Measurements from ENCODE around the gene GCNT2.

- TF ChIP-seq TAF1 (IDR thresholded peaks at IDR 0.05; ENCODE audit: borderline replicate concordance, insufficient read depth, low read length), result no peak
- TF ChIP-seq REST (IDR thresholded peaks at IDR 0.05; ENCODE audit: insufficient read depth in 1 of 2, low read depth in 2 of 2, low read length in 2 of 2), result no peak
- no peak for TF ChIP-seq POLR2AphosphoS5 (IDR thresholded peaks at IDR 0.05; ENCODE audit: low read depth, low read length)
Measured at GRCh38 chr6:10643201-10643651, 122.1 kb downstream of the GCNT2 start.
